Activated T-helper 2 cell treated with anti-CD3 and anti-CD28 coated beads, Interferon-gamma antibody, Interleukin-2, Interleukin-4, amounts not matched to agents 10 μg/mL and 5 μg/mL and 100 μg/mL, durations not matched to agents 14 hours and 24 hours and 36 hours (primary cell): ENCODE measurements around the gene TCF3. TPM values are rescaled to one million over a fixed set of nuclear protein-coding genes. Genes with fewer than 3 reads are reported as not detected.

Experiments
- DNase-seq: peaks from one replicate; pipeline ENCODE4 v3.0.0; 2021; ENCODE audit warnings: low spot score
- H3K27ac Mint-ChIP-seq: one replicate; pipeline ENCODE4 v1.8.0; 2021; ENCODE audit warnings: mixed read lengths
- H3K27me3 Mint-ChIP-seq: one replicate; pipeline ENCODE4 v1.8.0; 2021; ENCODE audit warnings: low read depth, mixed read lengths
- H3K36me3 Mint-ChIP-seq: one replicate; pipeline ENCODE4 v1.8.0; 2021; ENCODE audit warnings: low read depth, mixed read lengths
- H3K4me1 Mint-ChIP-seq: one replicate; pipeline ENCODE4 v1.8.0; 2021; ENCODE audit warnings: low read depth, mixed read lengths
- H3K4me3 Mint-ChIP-seq: one replicate; pipeline ENCODE4 v1.8.0; 2021; ENCODE audit warnings: low read depth, mild to moderate bottlenecking, moderate library complexity, mixed read lengths
- H3K9me3 Mint-ChIP-seq: one replicate; pipeline ENCODE4 v1.8.0; 2021; ENCODE audit warnings: mixed read lengths
- intact Hi-C: fragments of 100-400 bp; cut with micrococcal nuclease; formaldehyde crosslinking; loops from one replicate; pipeline ENCODE4 v1.15.1; 2023
- total RNA-seq: library from RNA; stranded (reverse); gene quantifications from 2 replicates; pipeline ENCODE4 v1.2.3, GENCODE V29; 2022

The TCF3 gene
- total RNA-seq, 1 donor from 2014 or later = 153 TPM

- peaks cover 14% of the 10 kb centered on the region for H3K27me3 Mint-ChIP-seq
- intact Hi-C loops = no loop called here
- H3K4me1 Mint-ChIP-seq = no peaks in the 10 kb centered on the region
- H3K4me3 Mint-ChIP-seq = no peak overlapping the region
- peaks cover 4% of the 10 kb centered on the region for H3K36me3 Mint-ChIP-seq
- no peaks in the 10 kb centered on the region for H3K9me3 Mint-ChIP-seq
- no peak overlapping the region for H3K27ac Mint-ChIP-seq
- DNase-seq = no peak
Observed at GRCh38 chr19:1571358-1571757, 81.1 kb downstream of the TCF3 start.

- H3K4me3 Mint-ChIP-seq = no peak overlapping the region
Observed at GRCh38 chr19:1570836-1571235, 81.6 kb downstream of the TCF3 start.

GRCh38 chr19:1569997-1570396, 82.4 kb downstream of the TCF3 start:
- H3K27ac Mint-ChIP-seq = no peak overlapping the region
- intact Hi-C loops = no loop called here
- no peaks in the 10 kb centered on the region for H3K4me1 Mint-ChIP-seq
- H3K4me3 Mint-ChIP-seq = peak overlapping the region; percentile 19
- no peaks in the 10 kb centered on the region for H3K36me3 Mint-ChIP-seq
- no peaks in the 10 kb centered on the region for H3K9me3 Mint-ChIP-seq
- H3K27me3 Mint-ChIP-seq = peaks cover 14% of the 10 kb centered on the region
- DNase-seq = no peak

More at GRCh38 chr19:1570836-1571235, 81.6 kb downstream of the TCF3 start:
- Mint-ChIP-seq H3K9me3 (no peaks in the 10 kb centered on the region), H3K4me1 (no peaks in the 10 kb centered on the region), H3K27ac (no peak overlapping the region), H3K36me3 (peaks cover 2% of the 10 kb centered on the region), H3K27me3 (peaks cover 14% of the 10 kb centered on the region)
- intact Hi-C loops = no loop called here
- no peak for DNase-seq

GRCh38 chr19:1568320-1569019, 83.9 kb downstream of the TCF3 start, which contains the start of gene MEX3D:
TSS of gene MEX3D (minus strand) at chr19:1568325. CDS start at chr19:1568058, 267 bp downstream.
- intact Hi-C loops = no loop called here
- Mint-ChIP-seq H3K4me3 (peak within 1 kb of the TSS; percentile 37), H3K36me3 (no peaks in the 10 kb centered on the region), H3K27ac (no peak within 1 kb of the TSS), H3K9me3 (no peaks in the 10 kb centered on the region), H3K27me3 (peaks cover 14% of the 10 kb centered on the region), H3K4me1 (no peaks in the 10 kb centered on the region)
- peak; percentile 65 for DNase-seq

- H3K27ac Mint-ChIP-seq = no peak overlapping the region
- H3K27me3 Mint-ChIP-seq = peaks cover 14% of the 10 kb centered on the region
- no peak for DNase-seq
- H3K4me3 Mint-ChIP-seq = no peak overlapping the region
- no peaks in the 10 kb centered on the region for H3K36me3 Mint-ChIP-seq
- no peaks in the 10 kb centered on the region for H3K4me1 Mint-ChIP-seq
- H3K9me3 Mint-ChIP-seq = no peaks in the 10 kb centered on the region
- intact Hi-C loops = no loop called here
Observed at GRCh38 chr19:1567848-1568227, 84.6 kb downstream of the TCF3 start.

GRCh38 chr19:1567116-1567847, 85.1 kb downstream of the TCF3 start:
- Mint-ChIP-seq H3K36me3 (no peaks in the 10 kb centered on the region), H3K27me3 (peaks cover 14% of the 10 kb centered on the region), H3K4me3 (peak overlapping the region; percentile 37), H3K27ac (no peak overlapping the region), H3K9me3 (no peaks in the 10 kb centered on the region), H3K4me1 (no peaks in the 10 kb centered on the region)
- intact Hi-C loops = no loop called here
- DNase-seq = no peak

GRCh38 chr19:1566392-1567115, 85.9 kb downstream of the TCF3 start:
- Mint-ChIP-seq H3K36me3 (no peaks in the 10 kb centered on the region), H3K4me1 (no peaks in the 10 kb centered on the region), H3K27ac (no peak overlapping the region), H3K27me3 (peaks cover 14% of the 10 kb centered on the region), H3K4me3 (no peak overlapping the region), H3K9me3 (no peaks in the 10 kb centered on the region)
- intact Hi-C loops = no loop called here
- DNase-seq = no peak

GRCh38 chr19:1563251-1563650, 89.2 kb downstream of the TCF3 start:
- Mint-ChIP-seq H3K27ac (no peak overlapping the region), H3K36me3 (no peaks in the 10 kb centered on the region), H3K4me1 (no peaks in the 10 kb centered on the region), H3K27me3 (no peaks in the 10 kb centered on the region), H3K9me3 (no peaks in the 10 kb centered on the region), H3K4me3 (no peak overlapping the region)
- DNase-seq = no peak
- intact Hi-C loops = no loop called here

- no peak overlapping the region for H3K4me3 Mint-ChIP-seq
Observed at GRCh38 chr19:1561236-1561842, 91.1 kb downstream of the TCF3 start.

GRCh38 chr19:1560286-1560882, 92.0 kb downstream of the TCF3 start:
- H3K27me3 Mint-ChIP-seq = no peaks in the 10 kb centered on the region
- H3K4me1 Mint-ChIP-seq = no peaks in the 10 kb centered on the region
- H3K27ac Mint-ChIP-seq = no peak overlapping the region
- intact Hi-C loops = no loop called here
- no peak overlapping the region for H3K4me3 Mint-ChIP-seq
- DNase-seq = no peak
- no peaks in the 10 kb centered on the region for H3K36me3 Mint-ChIP-seq
- no peaks in the 10 kb centered on the region for H3K9me3 Mint-ChIP-seq

More at GRCh38 chr19:1561236-1561842, 91.1 kb downstream of the TCF3 start:
- Mint-ChIP-seq H3K27ac (no peak overlapping the region), H3K36me3 (no peaks in the 10 kb centered on the region), H3K4me1 (no peaks in the 10 kb centered on the region), H3K9me3 (no peaks in the 10 kb centered on the region), H3K27me3 (no peaks in the 10 kb centered on the region)
- no peak for DNase-seq
- intact Hi-C loops = no loop called here
